K562 (cell line): ENCODE results near the gene FILIP1L. TPM values are rescaled to one million over a fixed set of nuclear protein-coding genes. Genes with fewer than 3 reads are reported as not detected.

Experiments used
- ATAC-seq: fragments of 200-7000 bp; cut with Tn5 transposase; 3 replicates; pipeline ENCODE4 v1.9.1; 2020; ENCODE audit warnings: moderate library complexity
- BruUV-seq: library from RNA; stranded (reverse); fragments of 400-500 nt; replicated peaks from 2 replicates; lab custom pipeline; 2021; lab: Mats Ljungman, UMichigan
- CTCF ChIA-PET: fragments of 300-600 bp; formaldehyde crosslinking; extraction: SDS; loops from one replicate; lab custom pipeline; 2021; ENCODE audit warnings: low intra/inter-chr PET ratio; lab: Yijun Ruan, JAX
- POLR2A ChIA-PET: fragments of 300-600, 350-650 bp; sonication (Branson Sonifier 250); formaldehyde crosslinking; extraction: SDS; loops from one replicate; lab custom pipeline; 2021; ENCODE audit warnings: antibody characterized with exemption, inconsistent platforms; lab: Yijun Ruan, JAX
- DNase-seq, 4 experiments: peaks; one replicate each; pipeline versions ENCODE4 v3.0.0 to v3.0.0-alpha.2; 2011 to 2018; ENCODE audit warnings: low spot score in 3 of 4, mixed read lengths in 3 of 4; ENCODE audit errors: extremely low read depth in 1 of 4
- FAIRE-seq: peaks from 2 replicates; lab custom pipeline; 2011; peaks lifted over from hg19 to GRCh38; lab: Jason Lieb, UNC
- H2AFZ ChIP-seq: 2 replicates; pipeline ENCODE4 v1.6.0; 2011; ENCODE audit warnings: low read depth, low read length, control low read depth, inconsistent platforms
- H3K27ac ChIP-seq: fragments of 200-600 bp; 3 replicates; pipeline ENCODE4 v1.8.0; 2011; ENCODE audit warnings: low read depth, mild to moderate bottlenecking, control low read depth, inconsistent platforms, low read length, moderate library complexity, mixed read lengths; ENCODE audit errors: extremely low read depth
- H3K27me3 ChIP-seq, 2 experiments: fragments of 300-600 bp in 1 of 2; 2 replicates in 1 of 2; 3 replicates in 1 of 2; pipeline versions ENCODE4 v1.6.0 to v1.8.0; 2011; ENCODE audit warnings: inconsistent platforms in 2 of 2, low read length in 2 of 2, mild to moderate bottlenecking in 1 of 2, mixed read lengths in 1 of 2, moderate library complexity in 1 of 2; ENCODE audit not compliant: control insufficient read depth in 2 of 2, insufficient read depth in 2 of 2
- H3K36me3 ChIP-seq: fragments of 300-600 bp; 3 replicates; pipeline ENCODE4 v1.8.0; 2011; ENCODE audit warnings: mild to moderate bottlenecking, low read length, inconsistent platforms; ENCODE audit not compliant: control insufficient read depth, insufficient read depth
- H3K4me1 ChIP-seq, 2 experiments: fragments of 200-600 bp in 1 of 2; replicated peaks in 1 of 2; 2 replicates in 1 of 2; 3 replicates in 1 of 2; pipeline versions ENCODE4 v1.5.1 to v1.8.0; 2011; ENCODE audit warnings: inconsistent platforms in 2 of 2, low read length in 2 of 2, mild to moderate bottlenecking in 1 of 2, mixed read lengths in 1 of 2, moderate library complexity in 1 of 2; ENCODE audit not compliant: control insufficient read depth in 2 of 2, insufficient read depth in 2 of 2
- H3K4me2 ChIP-seq: 2 replicates; pipeline ENCODE4 v1.6.1; 2011; ENCODE audit warnings: low read length, control low read depth, inconsistent platforms, mixed read lengths; ENCODE audit not compliant: insufficient read depth
- H3K4me3 ChIP-seq: fragments of 200-600 bp; sonication (generic), shearing (Covaris generic); 2 replicates; pipeline ENCODE4 v1.5.1; 2016; ENCODE audit warnings: control low read depth, inconsistent platforms
- H3K79me2 ChIP-seq: fragments of 200-600 bp; 3 replicates; pipeline ENCODE4 v1.8.0; 2011; ENCODE audit warnings: low read length, inconsistent platforms; ENCODE audit not compliant: control insufficient read depth, insufficient read depth
- H3K9ac ChIP-seq, 2 experiments: 2 replicates each; pipeline versions ENCODE4 v1.6.0 to v1.6.1; 2011; ENCODE audit warnings: low read depth in 2 of 2, low read length in 2 of 2, control low read depth in 1 of 2, inconsistent platforms in 1 of 2, mild to moderate bottlenecking in 1 of 2, mixed read lengths in 1 of 2; ENCODE audit not compliant: insufficient read depth in 1 of 2
- H3K9me1 ChIP-seq: one replicate; pipeline ENCODE4 v1.6.0; 2011; ENCODE audit warnings: inconsistent platforms, mild to moderate bottlenecking, low read length, moderate library complexity; ENCODE audit not compliant: control insufficient read depth, insufficient read depth
- H3K9me3 ChIP-seq: replicated peaks from 2 replicates; pipeline ENCODE4 v1.5.1; 2011; ENCODE audit warnings: low read depth, low read length, inconsistent platforms; ENCODE audit not compliant: control insufficient read depth, insufficient read depth
- H4K20me1 ChIP-seq: replicated peaks from 2 replicates; pipeline ENCODE4 v1.6.1; 2011; ENCODE audit warnings: low read length, inconsistent platforms, mixed read lengths; ENCODE audit not compliant: control insufficient read depth, insufficient read depth
- ARID2 ChIP-seq: fragments of 450-650 bp; IDR thresholded peaks from 2 replicates; pipeline ENCODE4 v1.6.1; 2017; ENCODE audit warnings: antibody characterized with exemption, mild to moderate bottlenecking
- HDAC8 ChIP-seq: fragments of 450-650 bp; IDR thresholded peaks from 2 replicates; pipeline ENCODE4 v1.6.1; 2016; ENCODE audit warnings: mild to moderate bottlenecking, missing genetic modification characterization, moderate library complexity, missing compliant biosample characterization
- HMGN3 ChIP-seq: IDR thresholded peaks from 2 replicates; pipeline ENCODE4 v1.6.1; 2011; ENCODE audit warnings: borderline replicate concordance, low read depth, mild to moderate bottlenecking, mixed read lengths, low read length; ENCODE audit not compliant: insufficient read length; ENCODE audit errors: extremely low read depth
- ID3 ChIP-seq, 2 experiments: fragments of 250-450 bp in 1 of 2; fragments of 450-650 bp in 1 of 2; sonication (Bioruptor Pico) in 1 of 2; IDR thresholded peaks; 2 replicates each; pipeline versions ENCODE4 v1.6.1 to v1.8.0; 2016 to 2021; ENCODE audit warnings: mild to moderate bottlenecking in 2 of 2, moderate library complexity in 2 of 2, missing compliant biosample characterization in 1 of 2, missing genetic modification characterization in 1 of 2
- PURB ChIP-seq: sonication (generic); formaldehyde crosslinking; IDR thresholded peaks from 2 replicates; pipeline ENCODE4 v1.9.0; 2021; ENCODE audit warnings: low read depth, mild to moderate bottlenecking, missing genetic modification reagents
- SLC30A9 ChIP-seq: fragments of 250-450 bp; sonication (Bioruptor Pico); IDR thresholded peaks from 2 replicates; pipeline ENCODE4 v1.8.0; 2022; ENCODE audit warnings: mild to moderate bottlenecking, moderate library complexity
- WGBS: fragments of 100-300 bp; shearing (Covaris generic); methylation state at CpG from one replicate; pipeline ENCODE4 v1.1.6; 2016; ENCODE audit warnings: low coverage, mixed read lengths; ENCODE audit not compliant: insufficient coverage; ENCODE audit errors: missing lambda C conversion rate; 5-methylcytosine and 5-hydroxymethylcytosine counted together
- in situ Hi-C: fragments of 300-500 bp; cut with MboI; formaldehyde crosslinking; loops from 4 replicates; pipeline ENCODE4 v1.15.0; 2018; ENCODE audit warnings: inconsistent platforms, mixed read lengths
- intact Hi-C: fragments of 100-400 bp; cut with micrococcal nuclease; formaldehyde crosslinking; loops from 2 replicates; pipeline ENCODE4 v1.14.2; 2022
- polyA plus RNA-seq, 8 experiments: library from polyadenylated mRNA; depleted of rRNA in 4 of 8; stranded (reverse) in 5 of 8; unstranded in 3 of 8; fragments of >200 nt; fragmentation: Nextera tagmentation in 2 of 8; fragmentation: Illumina TruSeq in 1 of 8; extraction: Ambion mirVana in 2 of 8; extraction: Trizol in 1 of 8; gene quantifications; 2 replicates each; pipeline versions ENCODE4 v1.2.1 to v1.2.3, GENCODE V29; 2011 to 2014; ENCODE audit warnings: inconsistent platforms in 1 of 8, missing spikeins in 1 of 8
- total RNA-seq, 7 experiments: library from RNA; depleted of rRNA in 6 of 7; stranded (reverse); fragments of >200 nt in 6 of 7; fragmentation: Illumina TruSeq in 2 of 7; extraction: Trizol in 2 of 7; gene quantifications; 2 replicates each; pipeline versions ENCODE4 v1.2.1 to v1.2.3, GENCODE V29; 2011 to 2021; ENCODE audit warnings: low replicate concordance in 1 of 7
- TF ChIP-seq, protein P1 (sequence below): fragments of 450-650 bp; formaldehyde crosslinking; IDR thresholded peaks from 2 replicates; pipeline ENCODE4 v1.4.0; 2020; ENCODE audit warnings: mild to moderate bottlenecking, moderate library complexity

The FILIP1L gene
- total and polyA plus RNA-seq, 9 of the 15 experiments (the other 6 are each of a cell fraction or from before 2014, with no cell fraction given), result 0.50 to 2.1 (median 1.1) TPM

- Histone ChIP-seq H3K4me3 (no peak overlapping the region), H3K27ac (no peak overlapping the region), H3K4me1 (peaks cover 0 to 20% of the 10 kb centered on the region in 2 experiments; a peak in 2 of 5 replicates), H3K9ac (no peak overlapping the region), H2AFZ (no peak overlapping the region), H3K4me2 (no peak overlapping the region), H3K9me1 (no peaks in the 10 kb centered on the region), H3K27me3 (no peaks in the 10 kb centered on the region), H3K9me3 (no peaks in the 10 kb centered on the region), H3K36me3 (no peaks in the 10 kb centered on the region), H4K20me1 (peaks cover 2% of the 10 kb centered on the region; the same call in 1 of the 2 replicates), H3K79me2 (no peaks in the 10 kb centered on the region)
- FAIRE-seq (no peak), ATAC-seq (no peak), DNase-seq (no peak)
- ChIA-PET CTCF (no interaction called here), POLR2A (no interaction called here)
- no TSS peak for BruUV-seq
- WGBS, result 78% methylated on average over 7 of the region's 7 CpGs
- intact Hi-C loops, result no loop called here
- in situ Hi-C loops, result no loop called here
- no peak for TF ChIP-seq ARID2
- TF ChIP-seq HMGN3, result no peak
- TF ChIP-seq SLC30A9 (CRISPR knock-in tag), result no peak
- no peak for TF ChIP-seq ID3 (CRISPR knock-in tag; IDR thresholded peaks at IDR 0.05)
- TF ChIP-seq ID3 (tag; IDR thresholded peaks at IDR 0.05), result no peak
- TF ChIP-seq, protein P1, sequence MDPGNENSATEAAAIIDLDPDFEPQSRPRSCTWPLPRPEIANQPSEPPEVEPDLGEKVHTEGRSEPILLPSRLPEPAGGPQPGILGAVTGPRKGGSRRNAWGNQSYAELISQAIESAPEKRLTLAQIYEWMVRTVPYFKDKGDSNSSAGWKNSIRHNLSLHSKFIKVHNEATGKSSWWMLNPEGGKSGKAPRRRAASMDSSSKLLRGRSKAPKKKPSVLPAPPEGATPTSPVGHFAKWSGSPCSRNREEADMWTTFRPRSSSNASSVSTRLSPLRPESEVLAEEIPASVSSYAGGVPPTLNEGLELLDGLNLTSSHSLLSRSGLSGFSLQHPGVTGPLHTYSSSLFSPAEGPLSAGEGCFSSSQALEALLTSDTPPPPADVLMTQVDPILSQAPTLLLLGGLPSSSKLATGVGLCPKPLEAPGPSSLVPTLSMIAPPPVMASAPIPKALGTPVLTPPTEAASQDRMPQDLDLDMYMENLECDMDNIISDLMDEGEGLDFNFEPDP, result no peak
- TF ChIP-seq PURB (CRISPR knock-in tag), result no peak
- no peak for TF ChIP-seq HDAC8 (tag)
These were observed 89.6 kb downstream of the FILIP1L start for GRCh38 chr3:100024520-100025303.
